Transverse colon (tissue), 4 donors: ENCODE data around the gene CALML4.

Experiments
- CTCF ChIP-seq, 5 experiments: fragments of 200-600 bp in 3 of 5; fragments of 450-650 bp in 2 of 5; sonication (generic) in 3 of 5; IDR thresholded peaks; 1 replicate in 2 of 5; 2 replicates in 3 of 5; pipeline ENCODE4 v1.5.1; 2016 to 2017; ENCODE audit warnings: antibody characterized with exemption in 5 of 5, inconsistent platforms in 3 of 5, mild to moderate bottlenecking in 2 of 5, moderate library complexity in 1 of 5
- EP300 ChIP-seq: sonication (generic); formaldehyde crosslinking; IDR thresholded peaks from one replicate; pipeline ENCODE4 v1.6.1; 2017; ENCODE audit warnings: antibody characterized with exemption, low read depth
- POLR2A ChIP-seq: fragments of 450-650 bp; IDR thresholded peaks from one replicate; pipeline ENCODE4 v1.6.1; 2016; ENCODE audit warnings: antibody characterized with exemption, mild to moderate bottlenecking, moderate library complexity
- POLR2AphosphoS5 ChIP-seq, 3 donors: sonication (generic); formaldehyde crosslinking; IDR thresholded peaks; one replicate each; pipeline ENCODE4 v1.6.1; 2016; ENCODE audit warnings: antibody characterized with exemption in 3 of 3

DNA sequence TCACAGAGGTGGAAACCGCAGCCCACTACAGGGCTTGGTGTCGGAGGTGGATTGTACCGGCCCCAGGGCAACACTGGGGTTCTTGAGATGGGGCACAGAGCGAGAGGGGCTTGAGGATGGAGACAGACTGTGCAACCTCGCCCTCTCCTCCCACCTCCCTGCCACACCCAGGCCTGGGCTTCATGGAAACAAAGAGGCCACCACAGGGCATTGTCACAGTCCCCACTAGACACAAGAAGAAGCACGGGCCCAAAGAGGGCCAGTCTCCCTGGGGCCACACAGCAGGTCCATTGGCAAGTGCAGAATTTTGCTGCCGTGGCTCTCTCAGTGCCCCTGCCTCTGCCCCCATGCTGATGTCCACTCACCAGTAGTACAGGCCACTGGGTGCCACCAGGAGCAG is 4.1 kb upstream of the CALML4 start:
- TF ChIP-seq CTCF (IDR thresholded peaks at IDR 0.05) (no peak), POLR2A (no peak), POLR2AphosphoS5 (IDR thresholded peaks at IDR 0.05) (no peak), EP300 (no peak)
